Renal cortical epithelial cell (primary cell): ENCODE measurements around the gene REG3G. TPM values are rescaled to one million over a fixed set of nuclear protein-coding genes. Genes with fewer than 3 reads are reported as not detected.
"Not testable (repeated sequence)": the region's sequence is repeated elsewhere in the genome, so short reads cannot be mapped to it uniquely, and the experiment has no call there.

ENCODE experiments used
- DNase-seq: peaks from one replicate; pipeline ENCODE4 v3.0.0-alpha.2; 2011; ENCODE audit warnings: low read depth
- total RNA-seq: library from RNA; depleted of rRNA; stranded (reverse); fragments of >200 nt; gene quantifications from 2 replicates; pipeline ENCODE4 v1.2.3, GENCODE V29; 2014

Gene REG3G
- total RNA-seq, 1 donor from 2014 or later = not detected

DNA sequence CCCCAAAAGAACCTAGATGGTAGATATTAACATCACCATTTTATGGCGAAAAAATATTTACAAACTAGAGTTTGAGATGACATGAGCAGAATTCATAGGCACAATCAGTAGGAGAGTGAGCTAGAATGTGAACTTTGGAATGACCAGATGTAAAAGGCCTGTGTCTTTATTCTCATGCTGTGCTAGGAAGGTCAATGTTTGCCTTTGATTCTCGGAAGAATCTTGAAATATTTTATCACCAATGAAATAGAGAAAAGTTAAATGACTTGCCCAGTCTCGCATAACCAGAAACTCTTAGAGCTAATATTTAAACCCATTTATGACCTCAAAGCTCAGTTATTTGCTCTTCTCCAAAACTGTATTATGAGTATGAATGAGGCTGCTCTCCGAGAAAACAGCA is 9.2 kb upstream of the REG3G start:
- no peak for DNase-seq

DNA sequence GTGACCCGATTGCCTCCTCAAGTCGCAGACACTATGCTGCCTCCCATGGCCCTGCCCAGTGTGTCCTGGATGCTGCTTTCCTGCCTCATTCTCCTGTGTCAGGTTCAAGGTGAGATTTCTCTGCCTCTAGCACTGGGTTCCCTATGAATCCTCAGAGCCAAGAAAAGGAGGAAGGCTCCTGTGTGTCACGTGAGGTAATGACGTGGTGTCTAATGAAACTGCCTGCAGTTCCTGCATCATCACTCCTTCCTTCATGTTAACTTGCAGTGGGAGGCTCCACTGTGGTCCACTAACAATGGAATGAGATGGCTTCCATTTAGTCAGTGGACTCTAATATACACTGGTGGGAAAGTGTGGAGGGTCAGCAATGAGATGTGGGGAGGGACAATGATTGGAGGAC is 559 bp downstream of the REG3G start:
- DNase-seq = no peak

DNA sequence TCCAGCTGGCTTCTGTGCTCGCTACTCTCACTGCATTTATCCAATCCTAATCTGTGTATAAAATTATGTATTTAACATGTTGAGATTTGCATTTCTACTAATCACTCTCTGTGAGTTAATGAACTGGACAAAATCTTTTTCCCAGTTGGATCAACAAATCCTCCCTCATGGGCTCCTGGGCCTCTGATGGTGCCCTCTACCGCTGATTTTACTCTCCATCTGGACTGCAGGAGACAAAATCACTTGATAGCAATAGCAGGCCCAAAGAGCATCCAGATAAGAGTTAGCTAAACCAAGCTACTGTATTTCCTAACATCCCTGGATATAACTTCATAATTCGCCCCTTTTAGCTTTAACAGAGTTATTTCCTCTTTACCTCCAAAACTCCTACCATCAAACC is 14.4 kb downstream of the REG3G start:
- no peak for DNase-seq

DNA sequence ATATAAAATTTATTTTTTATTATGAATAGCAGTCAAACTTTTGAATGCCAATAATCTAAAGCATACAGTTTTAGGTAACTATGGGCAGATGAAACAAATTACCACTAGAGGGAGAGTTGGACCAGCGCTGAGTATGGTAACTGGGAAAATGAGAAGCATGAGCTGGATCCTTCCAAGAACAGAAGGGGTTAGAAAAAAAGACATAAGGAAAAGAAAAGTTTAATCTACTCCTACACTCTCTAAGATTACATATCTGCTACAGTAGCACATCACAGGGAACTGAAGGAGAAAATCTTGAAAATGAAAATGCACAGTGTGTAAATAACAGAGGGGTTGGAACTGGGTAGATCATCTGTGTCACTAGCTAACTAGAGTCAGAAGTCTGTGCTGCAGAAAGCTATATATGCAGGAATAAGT is 15.5 kb downstream of the REG3G start:
- no peak for DNase-seq

DNA sequence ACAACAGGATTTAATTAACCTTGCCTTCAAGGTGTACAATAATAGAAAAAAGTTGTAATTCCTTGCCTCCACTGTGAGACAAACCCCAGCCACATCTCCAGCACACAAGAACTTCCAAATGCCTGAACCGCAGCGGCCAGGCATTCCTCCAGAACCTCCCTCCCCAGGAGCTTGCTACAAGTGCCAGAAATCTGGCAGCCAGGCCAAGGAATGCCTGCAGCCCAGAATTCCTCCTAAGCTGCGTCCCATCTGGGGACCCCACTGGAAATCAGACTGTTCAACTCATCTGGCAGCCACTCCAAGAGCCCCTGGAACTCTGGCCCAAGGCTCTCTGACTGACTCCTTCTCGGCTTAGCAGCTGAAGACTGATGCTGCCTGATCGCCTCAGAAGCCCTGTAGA is 28.0 kb downstream of the REG3G start:
- not testable (repeated sequence) for DNase-seq

DNA sequence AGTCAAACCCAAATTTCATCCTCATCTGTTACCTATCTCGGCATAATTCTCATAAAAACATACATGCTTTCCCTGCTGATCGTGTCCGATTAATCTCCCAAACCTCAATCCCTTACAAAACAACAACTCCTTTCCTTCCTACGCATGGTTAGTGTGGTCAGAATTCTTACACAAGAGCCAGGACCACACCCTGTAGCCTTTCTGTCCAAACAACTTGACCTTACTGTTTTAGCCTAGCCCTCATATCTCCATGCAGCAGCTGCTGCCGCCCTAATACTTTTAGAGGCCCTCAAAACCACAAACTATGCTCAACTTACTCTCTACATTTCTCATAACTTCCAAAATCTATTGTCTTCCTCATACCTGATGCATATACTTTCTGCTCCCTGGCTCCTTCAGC is 29.3 kb downstream of the REG3G start:
- DNase-seq = not testable (repeated sequence)

DNA sequence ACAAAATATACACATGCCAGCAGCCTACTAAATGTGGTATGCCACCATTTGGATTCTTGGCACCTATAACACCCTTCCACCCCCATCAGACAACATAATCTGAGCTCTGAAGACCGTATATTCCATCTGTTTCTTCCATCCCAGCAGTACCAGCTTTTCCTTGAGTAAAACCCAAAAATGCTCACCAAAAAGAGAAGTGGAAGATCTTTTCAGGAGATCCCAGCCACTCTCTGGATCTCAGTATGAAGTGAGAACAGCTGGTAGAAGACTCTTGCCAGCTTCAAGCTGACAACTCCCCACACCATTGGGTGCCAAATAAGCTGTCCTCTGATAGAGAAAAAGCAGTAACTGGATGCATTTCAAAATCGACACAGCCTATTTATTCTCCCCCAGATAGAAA is 39.7 kb downstream of the REG3G start:
- no peak for DNase-seq

DNA sequence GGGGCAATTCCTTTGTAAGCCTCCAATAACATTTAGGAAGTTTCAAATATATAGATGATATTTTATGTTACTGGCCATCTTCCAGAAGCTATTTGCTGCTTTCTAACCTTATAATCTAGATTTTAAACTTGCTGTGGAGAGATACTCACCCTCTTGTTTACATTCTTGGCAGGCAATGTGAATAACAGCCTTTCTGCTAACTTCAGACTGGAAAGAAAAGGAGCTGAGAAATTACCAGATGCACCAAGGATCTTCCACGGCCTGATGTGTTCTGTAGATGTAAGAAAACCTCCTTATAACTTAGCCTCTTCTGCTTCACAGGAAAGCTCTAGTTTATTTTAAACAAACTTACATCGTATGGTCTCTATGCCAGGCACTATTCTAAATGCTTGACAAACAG is 45.6 kb downstream of the REG3G start:
- DNase-seq = no peak

Other genes starting within 250 kb of the REG3G start
- gene REG1B, start 62.3 kb downstream of the REG3G start, total RNA-seq = not detected in 2 replicates
- gene REG1A, start 94.8 kb downstream of the REG3G start, total RNA-seq = not detected in 2 replicates
- gene REG3A, start 134.1 kb downstream of the REG3G start, total RNA-seq = not detected in 2 replicates